OCI-LY7 (cell line): ENCODE measurements around the gene MBOAT2. TPM values are rescaled to one million over a fixed set of nuclear protein-coding genes. Genes with fewer than 3 reads are reported as not detected.

ENCODE experiments used
- BruUV-seq: library from RNA; stranded (reverse); fragments of 400-500 nt; replicated peaks from 2 replicates; lab custom pipeline; 2021; lab: Mats Ljungman, UMichigan
- CTCF ChIA-PET: fragments of 300-600 bp; sonication (Branson Sonifier 250); formaldehyde crosslinking; loops from one replicate; lab custom pipeline; 2022; ENCODE audit warnings: antibody characterized with exemption; ENCODE audit not compliant: unreplicated experiment; lab: Charles Lee
- POLR2A ChIA-PET: fragments of 300-600 bp; sonication (Branson Sonifier 250); formaldehyde crosslinking; loops from one replicate; lab custom pipeline; 2022; ENCODE audit warnings: antibody characterized with exemption; lab: Charles Lee
- DNase-seq: peaks from one replicate; pipeline ENCODE4 v3.0.0-alpha.2; 2015; ENCODE audit warnings: low spot score
- H2AFZ ChIP-seq: fragments of 200-600 bp; sonication (generic), shearing (Covaris generic); 2 replicates; pipeline ENCODE4 v1.6.1; 2014; ENCODE audit warnings: mild to moderate bottlenecking, antibody characterized with exemption, low read length, moderate library complexity
- H3K27ac ChIP-seq: fragments of 200-600 bp; sonication (generic); 2 replicates; pipeline ENCODE4 v1.5.1; 2014; ENCODE audit warnings: mixed run types, low read depth, mild to moderate bottlenecking, moderate library complexity, low read length, inconsistent platforms; ENCODE audit not compliant: poor library complexity, severe bottlenecking
- H3K36me3 ChIP-seq: fragments of 200-600 bp; sonication (generic); 2 replicates; pipeline ENCODE4 v1.6.1; 2014; ENCODE audit warnings: mild to moderate bottlenecking, antibody characterized with exemption, low read length, moderate library complexity, mixed read lengths; ENCODE audit not compliant: insufficient read depth
- H3K4me1 ChIP-seq: fragments of 200-600 bp; sonication (generic); 2 replicates; pipeline ENCODE4 v1.5.1; 2014; ENCODE audit warnings: mild to moderate bottlenecking, low read length; ENCODE audit not compliant: insufficient read depth, poor library complexity, severe bottlenecking
- H3K4me2 ChIP-seq: fragments of 200-600 bp; sonication (generic); 2 replicates; pipeline ENCODE4 v1.6.1; 2014; ENCODE audit warnings: mild to moderate bottlenecking, low read length
- H3K4me3 ChIP-seq: fragments of 200-600 bp; sonication (generic); 2 replicates; pipeline ENCODE4 v1.5.1; 2014; ENCODE audit warnings: mild to moderate bottlenecking, low read depth, low read length; ENCODE audit not compliant: poor library complexity, severe bottlenecking
- H3K79me2 ChIP-seq: fragments of 200-600 bp; sonication (generic); 2 replicates; pipeline ENCODE4 v1.6.1; 2016; ENCODE audit warnings: low read depth, mild to moderate bottlenecking, low read length, moderate library complexity, mixed read lengths; ENCODE audit not compliant: insufficient read depth
- H3K9me2 ChIP-seq: fragments of 200-600 bp; sonication (generic); 2 replicates; pipeline ENCODE4 v1.6.1; 2016; ENCODE audit warnings: mild to moderate bottlenecking, low read length, mixed read lengths; ENCODE audit not compliant: insufficient read depth
- H3K9me3 ChIP-seq: fragments of 200-600 bp; sonication (generic); 2 replicates; pipeline ENCODE4 v1.6.1; 2014; ENCODE audit warnings: mild to moderate bottlenecking, mixed run types, low read length, mixed read lengths
- H4K20me1 ChIP-seq: fragments of 200-600 bp; sonication (generic); 2 replicates; pipeline ENCODE4 v1.6.1; 2014; ENCODE audit warnings: mild to moderate bottlenecking, antibody characterized with exemption, low read length, moderate library complexity, mixed read lengths; ENCODE audit not compliant: insufficient read depth
- CTCF ChIP-seq: fragments of 200-600 bp; sonication (generic); conservative IDR thresholded peaks from 2 replicates; pipeline ENCODE4 v1.5.1; 2014; ENCODE audit warnings: mild to moderate bottlenecking, antibody characterized with exemption, low read length, moderate library complexity, mixed read lengths
- EZH2phosphoT487 ChIP-seq: fragments of 200-600 bp; sonication (generic); IDR thresholded peaks from 2 replicates; pipeline ENCODE4 v1.6.1; 2018; ENCODE audit warnings: low read depth, borderline replicate concordance, mild to moderate bottlenecking, mixed run types, antibody characterized with exemption, low read length, moderate library complexity, mixed read lengths
- intact Hi-C: fragments of 100-400 bp; cut with micrococcal nuclease; formaldehyde crosslinking; loops from one replicate; pipeline ENCODE4 v1.10.0; 2022; ENCODE audit not compliant: unreplicated experiment
- total RNA-seq, 2 experiments: library from RNA; depleted of rRNA in 1 of 2; stranded (reverse); fragments of >200 nt in 1 of 2; shearing (Covaris generic) in 1 of 2; gene quantifications; 2 replicates each; pipeline ENCODE4 v1.2.3, GENCODE V29; 2014 to 2022

The MBOAT2 gene
- total RNA-seq, 2 experiments from 2014 or later: 0.28 to 0.93 TPM

DNA sequence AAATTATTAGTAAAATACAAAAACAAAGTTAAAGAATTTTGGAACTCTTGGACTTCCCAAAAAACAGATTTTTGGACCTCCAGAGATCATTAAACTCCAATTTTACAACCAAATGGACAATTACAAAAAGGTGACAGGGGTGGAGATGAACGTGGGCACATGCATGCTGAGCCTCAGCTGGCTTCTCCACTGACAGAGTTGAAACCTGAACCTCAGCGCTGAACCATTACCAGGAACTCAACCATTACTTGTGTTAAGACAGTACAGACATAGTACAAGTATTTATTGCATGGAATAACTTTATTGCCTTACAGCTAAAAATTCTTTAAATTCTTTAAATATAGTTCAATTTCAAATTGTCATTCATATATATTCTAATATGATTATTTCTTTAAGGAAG lies 133.0 kb downstream of the MBOAT2 start:
- no peak for DNase-seq
- ChIA-PET CTCF (no interaction called here), POLR2A (no interaction called here)
- TF ChIP-seq EZH2phosphoT487 (no peak), CTCF (no peak)
- Histone ChIP-seq H3K9me2 (no peaks in the 10 kb centered on the region), H3K4me3 (no peak overlapping the region), H2AFZ (no peak overlapping the region), H3K9me3 (no peaks in the 10 kb centered on the region), H3K79me2 (no peaks in the 10 kb centered on the region), H4K20me1 (no peaks in the 10 kb centered on the region; the same call in 1 of the 2 replicates), H3K4me1 (peaks cover 11% of the 10 kb centered on the region), H3K4me2 (no peak overlapping the region), H3K27ac (no peak overlapping the region), H3K36me3 (no peaks in the 10 kb centered on the region)
- intact Hi-C loops: loop anchor here (5.0 kb wide), 2 partner anchors 117 to 272 kb away; no protein-coding TSS in a partner anchor
- no TSS peak for BruUV-seq

- ChIA-PET POLR2A (interaction anchor here (0.6 kb wide), 1 partner anchor 54 kb away, joined by 3 read pairs; no protein-coding TSS in a partner anchor), CTCF (no interaction called here)
- Histone ChIP-seq H3K9me2 (no peaks in the 10 kb centered on the region), H3K36me3 (no peaks in the 10 kb centered on the region), H3K4me3 (no peak overlapping the region), H3K79me2 (no peaks in the 10 kb centered on the region), H3K27ac (no peak overlapping the region), H3K4me2 (no peak overlapping the region), H2AFZ (no peak overlapping the region), H3K4me1 (no peaks in the 10 kb centered on the region), H3K9me3 (no peaks in the 10 kb centered on the region), H4K20me1 (no peaks in the 10 kb centered on the region; the same call in 1 of the 2 replicates)
- no TSS peak for BruUV-seq
- TF ChIP-seq CTCF (no peak), EZH2phosphoT487 (no peak)
- no peak for DNase-seq
- intact Hi-C loops: no loop called here
Measured at GRCh38 chr2:8867363-8867762, 136.1 kb downstream of the MBOAT2 start.

DNA sequence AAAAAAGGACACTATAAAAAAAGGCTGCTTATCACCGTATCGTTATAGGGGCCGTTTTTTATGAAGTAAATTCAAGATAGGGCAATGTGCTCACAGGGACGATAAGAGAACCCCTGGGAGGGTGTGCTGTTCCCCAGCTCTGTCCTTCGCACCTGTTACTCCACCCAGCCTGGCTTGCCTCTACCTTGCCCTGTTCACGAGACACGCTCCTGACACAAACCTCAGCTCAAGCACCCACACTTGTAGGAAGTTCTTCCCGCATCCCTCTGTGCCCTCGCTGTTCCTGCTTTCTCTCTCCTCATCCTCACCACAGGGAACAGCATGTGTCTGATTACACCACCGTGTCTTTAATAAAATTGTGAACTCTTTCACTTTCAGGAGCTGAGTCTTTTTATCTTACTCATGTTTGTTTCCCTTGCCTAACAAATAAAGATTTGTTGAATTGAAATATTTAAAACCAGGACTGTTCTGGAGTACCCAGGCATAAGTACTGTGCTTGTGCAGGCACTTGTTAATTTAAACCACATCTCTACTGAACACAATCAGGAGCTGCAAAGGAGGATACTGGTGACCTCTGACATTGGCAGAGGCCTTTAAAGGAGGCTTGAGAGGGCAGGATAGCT lies 140.0 kb downstream of the MBOAT2 start:
- Histone ChIP-seq H3K79me2 (no peaks in the 10 kb centered on the region), H3K4me3 (no peak overlapping the region), H3K9me2 (no peaks in the 10 kb centered on the region), H3K4me1 (no peaks in the 10 kb centered on the region), H3K36me3 (no peaks in the 10 kb centered on the region), H2AFZ (no peak overlapping the region), H3K9me3 (no peaks in the 10 kb centered on the region), H3K4me2 (no peak overlapping the region), H4K20me1 (no peaks in the 10 kb centered on the region; the same call in 1 of the 2 replicates), H3K27ac (no peak overlapping the region)
- POLR2A ChIA-PET: interaction anchor here (0.9 to 1.3 kb wide), 3 partner anchors 12 to 42 kb away, joined by 3 read pairs; no protein-coding TSS in a partner anchor
- no peak for DNase-seq
- intact Hi-C loops: no loop called here
- TF ChIP-seq CTCF: no peak
- no peak for TF ChIP-seq EZH2phosphoT487
- no TSS peak for BruUV-seq
- CTCF ChIA-PET: interaction anchor here (0.6 kb wide), 1 partner anchor 9 kb away, joined by 3 read pairs; no protein-coding TSS in a partner anchor
